Effector memory CD8-positive, alpha-beta T cell (primary cell): ENCODE measurements around the gene CPEB4.

Source experiments
- ATAC-seq: fragments of 150-1000 bp; cut with Tn5 transposase; replicated peaks from 2 replicates; pipeline ENCODE4 v1.10.0; 2021; ENCODE audit warnings: mild to moderate bottlenecking, moderate library complexity
- DNase-seq, 3 experiments: peaks; one replicate each; pipeline ENCODE4 v3.0.0; 2021
- H3K27ac Mint-ChIP-seq, 2 donors: one replicate each; pipeline ENCODE4 v1.8.0; 2022; ENCODE audit warnings: mild to moderate bottlenecking in 2 of 2, mixed read lengths in 2 of 2, moderate library complexity in 2 of 2
- H3K27me3 Mint-ChIP-seq, 2 donors: one replicate each; pipeline ENCODE4 v1.8.0; 2022; ENCODE audit warnings: mixed read lengths in 2 of 2
- H3K36me3 Mint-ChIP-seq: one replicate; pipeline ENCODE4 v1.8.0; 2022; ENCODE audit warnings: mild to moderate bottlenecking, moderate library complexity, mixed read lengths; ENCODE audit not compliant: insufficient read depth
- H3K4me1 Mint-ChIP-seq, 2 donors: one replicate each; pipeline ENCODE4 v1.8.0; 2022; ENCODE audit warnings: low read depth in 2 of 2, mixed read lengths in 2 of 2
- H3K4me3 Mint-ChIP-seq, 2 donors: one replicate each; pipeline ENCODE4 v1.8.0; 2022; ENCODE audit warnings: mild to moderate bottlenecking in 2 of 2, mixed read lengths in 2 of 2, moderate library complexity in 2 of 2
- H3K9me3 Mint-ChIP-seq, 2 donors: one replicate each; pipeline ENCODE4 v1.8.0; 2022; ENCODE audit warnings: mixed read lengths in 2 of 2

CPEB4 gene

DNA sequence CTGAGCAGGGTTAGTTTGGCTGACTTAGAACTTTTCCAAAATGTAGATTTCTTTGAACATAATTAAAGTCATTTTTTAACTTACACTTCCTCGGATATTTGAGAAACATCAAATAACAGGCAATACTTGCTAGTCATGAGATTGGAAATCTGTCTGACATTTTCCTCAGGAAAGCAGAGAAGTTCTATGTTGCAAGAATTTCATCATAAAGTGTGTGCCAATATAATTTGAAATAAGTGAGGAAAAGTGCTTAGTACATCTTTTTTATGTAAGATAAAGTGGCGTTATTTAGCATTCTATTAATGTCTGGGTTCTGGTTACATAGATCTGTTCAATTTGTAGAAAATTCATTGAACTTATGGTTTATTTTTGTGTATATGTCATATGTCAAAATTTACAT lies 52.1 kb downstream of the CPEB4 start:
- Mint-ChIP-seq H3K27me3 (no peaks in the 10 kb centered on the region), H3K36me3 (peaks cover 15% of the 10 kb centered on the region), H3K4me1 (peaks cover 2 to 12% of the 10 kb centered on the region in 2 donors), H3K4me3 (no peak overlapping the region), H3K27ac (no peak overlapping the region), H3K9me3 (no peaks in the 10 kb centered on the region)
- no peak for ATAC-seq
- DNase-seq = no peak

DNA sequence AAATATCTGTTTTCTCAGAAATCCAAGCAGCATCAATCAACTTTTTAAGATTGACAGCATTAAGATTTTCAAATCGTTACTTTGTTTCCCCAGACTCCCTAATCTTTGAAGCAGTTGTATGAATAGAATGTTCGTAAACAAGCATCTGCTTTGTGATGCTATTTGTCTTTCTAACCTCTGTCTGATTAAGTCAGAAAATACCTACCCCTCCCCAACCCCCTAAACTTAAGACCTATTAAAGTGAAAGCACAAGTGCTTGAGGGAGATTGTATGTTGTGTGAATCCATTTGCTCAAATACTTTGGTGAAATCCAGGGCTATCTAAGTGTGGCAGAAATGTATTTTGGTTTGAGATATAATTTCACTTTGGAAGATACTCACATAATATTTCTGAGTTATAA lies 53.0 kb downstream of the CPEB4 start:
- Mint-ChIP-seq H3K27ac (no peak overlapping the region), H3K4me1 (peaks cover 2 to 12% of the 10 kb centered on the region in 2 donors), H3K36me3 (peaks cover 20% of the 10 kb centered on the region), H3K9me3 (no peaks in the 10 kb centered on the region), H3K4me3 (no peak overlapping the region), H3K27me3 (no peaks in the 10 kb centered on the region)
- no peak for DNase-seq
- no peak for ATAC-seq

DNA sequence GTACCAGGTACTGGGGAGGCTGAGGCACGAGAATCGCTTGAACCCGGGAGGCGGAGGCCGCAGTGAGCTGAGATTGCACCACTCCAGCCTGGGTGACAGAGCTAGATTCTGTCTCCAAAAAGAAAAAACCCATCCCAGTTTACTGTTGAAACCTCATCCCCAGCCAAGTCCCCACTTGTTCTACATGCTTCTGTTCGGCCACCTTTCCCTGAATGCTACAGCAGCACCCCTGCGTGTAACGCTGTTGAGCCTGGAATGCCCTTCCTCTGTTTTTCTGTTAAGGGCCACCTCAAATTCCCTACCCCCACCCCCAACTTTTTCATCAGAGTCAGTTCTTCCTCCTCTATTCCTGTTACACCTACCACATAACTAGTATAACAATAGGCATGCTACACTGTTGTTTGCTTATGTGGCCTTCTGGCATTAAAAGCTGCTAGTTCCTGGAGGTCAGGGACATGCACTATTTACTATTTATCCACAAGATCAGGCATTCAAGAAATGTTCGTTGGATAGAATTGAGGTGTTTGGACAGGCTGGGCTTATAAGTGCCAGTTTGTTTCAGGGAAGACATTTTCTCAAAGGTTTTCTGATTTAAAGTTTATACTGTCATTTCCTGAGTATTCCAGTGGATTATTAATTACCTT lies 53.7 kb downstream of the CPEB4 start:
- no peak overlapping the region for H3K4me3 Mint-ChIP-seq
- DNase-seq (no peak), ATAC-seq (no peak)
- no peak overlapping the region for H3K27ac Mint-ChIP-seq
- H3K9me3 Mint-ChIP-seq = no peaks in the 10 kb centered on the region
- H3K27me3 Mint-ChIP-seq = no peaks in the 10 kb centered on the region
- peaks cover 2 to 12% of the 10 kb centered on the region in 2 donors for H3K4me1 Mint-ChIP-seq
- peaks cover 23% of the 10 kb centered on the region for H3K36me3 Mint-ChIP-seq

DNA sequence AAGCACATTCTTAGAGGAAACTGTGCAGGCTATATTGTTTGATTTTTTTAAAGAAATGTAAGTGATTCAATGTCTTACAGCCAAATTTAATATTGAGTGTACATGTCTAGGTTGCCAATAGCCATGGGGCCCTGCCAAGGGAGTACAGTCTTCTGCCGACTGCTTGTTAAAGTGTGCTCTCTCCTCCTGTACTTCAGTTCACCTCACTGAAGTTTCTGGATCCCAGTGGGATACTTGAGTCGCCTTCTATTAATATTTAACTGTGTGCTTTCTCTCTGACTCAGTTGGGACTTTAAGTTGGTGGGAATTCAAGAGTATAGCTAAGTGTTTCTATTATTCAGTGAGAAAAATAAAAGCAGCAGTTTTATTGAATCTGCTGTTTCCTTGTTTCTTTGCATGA lies 56.4 kb downstream of the CPEB4 start:
- Mint-ChIP-seq H3K9me3 (no peaks in the 10 kb centered on the region), H3K4me1 (peaks cover 0 to 4% of the 10 kb centered on the region in 2 donors), H3K27ac (peak overlapping the region in 1 of 2 donors; percentile 4), H3K36me3 (peaks cover 27% of the 10 kb centered on the region), H3K27me3 (no peaks in the 10 kb centered on the region), H3K4me3 (no peak overlapping the region)
- DNase-seq (no peak), ATAC-seq (no peak)

DNA sequence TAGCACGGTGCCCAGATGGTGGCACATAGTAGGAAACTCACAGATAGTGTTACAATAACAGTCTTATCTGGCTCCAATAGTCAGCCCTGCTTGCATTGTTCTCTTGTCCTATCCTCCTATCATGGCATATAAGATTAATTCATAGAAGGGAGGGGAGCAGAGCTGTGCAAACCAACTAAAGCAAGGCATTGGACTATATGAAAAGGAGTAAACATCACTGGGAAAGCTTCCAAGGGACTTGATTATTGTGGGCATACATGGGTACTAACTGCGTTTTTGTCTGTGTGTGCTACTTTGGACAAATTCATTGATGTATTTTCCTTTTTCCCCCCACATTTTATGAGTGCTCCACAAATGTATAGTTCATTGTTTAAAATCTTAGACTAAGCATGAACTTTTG lies 57.0 kb downstream of the CPEB4 start:
- H3K9me3 Mint-ChIP-seq = no peaks in the 10 kb centered on the region
- DNase-seq (no peak), ATAC-seq (no peak)
- H3K4me1 Mint-ChIP-seq = peaks cover 0 to 4% of the 10 kb centered on the region in 2 donors
- peaks cover 32% of the 10 kb centered on the region for H3K36me3 Mint-ChIP-seq
- no peak overlapping the region for H3K27ac Mint-ChIP-seq
- H3K4me3 Mint-ChIP-seq = no peak overlapping the region
- H3K27me3 Mint-ChIP-seq = no peaks in the 10 kb centered on the region

DNA sequence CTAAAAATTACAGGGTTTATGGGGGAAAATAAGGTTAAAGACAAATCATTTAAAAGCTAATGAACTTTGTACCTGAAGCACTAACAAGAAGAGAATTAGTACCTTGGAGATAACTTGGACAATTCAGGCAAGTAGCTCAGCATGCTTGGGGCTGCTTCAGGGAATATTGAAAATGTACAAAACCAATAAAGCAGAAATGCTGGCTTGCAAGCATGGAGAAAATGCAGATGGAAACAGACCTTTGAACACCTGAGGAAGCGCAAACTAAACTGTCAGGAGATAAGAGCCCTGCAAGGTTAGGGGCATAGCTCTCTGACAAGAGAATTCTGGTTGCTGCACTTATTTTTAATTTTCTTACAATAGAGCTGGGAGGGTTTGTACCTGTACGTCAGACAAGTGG lies 58.2 kb downstream of the CPEB4 start:
- no peak overlapping the region for H3K4me3 Mint-ChIP-seq
- H3K27ac Mint-ChIP-seq = no peak overlapping the region
- no peaks in the 10 kb centered on the region for H3K9me3 Mint-ChIP-seq
- H3K36me3 Mint-ChIP-seq = peaks cover 38% of the 10 kb centered on the region
- H3K27me3 Mint-ChIP-seq = no peaks in the 10 kb centered on the region
- no peak for DNase-seq
- peaks cover 0 to 4% of the 10 kb centered on the region in 2 donors for H3K4me1 Mint-ChIP-seq
- ATAC-seq = no peak

DNA sequence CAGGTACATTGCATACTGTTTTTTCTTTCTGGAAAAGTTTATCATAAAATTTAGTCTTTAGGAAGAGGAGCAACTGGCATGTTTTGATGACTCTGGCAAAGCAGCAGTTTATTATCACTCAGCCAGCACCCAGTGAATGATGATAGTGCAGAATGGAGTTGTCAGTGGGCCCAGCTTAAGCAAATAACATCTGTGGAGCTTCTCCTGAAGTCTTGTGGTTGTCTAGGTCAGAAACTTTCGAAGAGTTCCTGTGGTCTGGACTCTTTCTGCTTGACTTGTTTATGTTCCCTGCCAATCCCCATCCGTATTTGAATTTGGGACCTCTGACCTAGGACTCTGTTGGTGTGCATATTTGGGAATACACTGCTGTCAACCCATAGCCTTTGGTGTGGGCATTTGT lies 62.7 kb downstream of the CPEB4 start:
- peaks cover 60% of the 10 kb centered on the region for H3K36me3 Mint-ChIP-seq
- ATAC-seq (no peak), DNase-seq (no peak)
- no peaks in the 10 kb centered on the region for H3K9me3 Mint-ChIP-seq
- no peaks in the 10 kb centered on the region for H3K4me1 Mint-ChIP-seq
- no peak overlapping the region for H3K27ac Mint-ChIP-seq
- H3K4me3 Mint-ChIP-seq = no peak overlapping the region
- no peaks in the 10 kb centered on the region for H3K27me3 Mint-ChIP-seq

DNA sequence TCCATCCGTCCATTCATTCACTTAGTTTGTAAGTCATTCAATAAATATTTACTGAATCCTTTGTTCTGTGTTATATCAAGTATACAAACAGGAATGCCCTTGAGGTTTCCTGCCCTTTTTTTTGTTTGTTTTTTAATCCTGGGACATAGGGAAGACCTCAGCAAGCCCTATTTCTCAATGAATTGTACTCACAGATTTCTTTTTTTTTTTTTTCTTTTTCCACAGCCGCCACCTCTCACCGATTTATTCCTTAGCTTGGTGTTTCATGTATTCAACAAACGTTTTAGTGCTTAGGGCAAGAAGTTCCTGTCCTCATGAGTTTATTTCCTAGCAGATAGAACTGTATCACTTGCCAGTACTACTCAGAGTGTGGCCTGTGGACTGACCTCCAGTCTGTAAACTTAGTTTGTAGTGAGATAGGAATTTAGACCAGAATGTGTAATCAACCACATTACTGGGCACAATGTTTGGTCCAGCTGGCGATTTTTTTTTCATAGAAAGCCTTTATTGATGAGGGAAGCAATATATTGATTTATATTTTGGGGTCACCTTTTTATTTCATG lies 65.5 kb downstream of the CPEB4 start:
- Mint-ChIP-seq H3K9me3 (no peaks in the 10 kb centered on the region), H3K4me3 (no peak overlapping the region), H3K4me1 (no peaks in the 10 kb centered on the region), H3K36me3 (peaks cover 57% of the 10 kb centered on the region), H3K27me3 (no peaks in the 10 kb centered on the region), H3K27ac (no peak overlapping the region)
- no peak for DNase-seq
- no peak for ATAC-seq

DNA sequence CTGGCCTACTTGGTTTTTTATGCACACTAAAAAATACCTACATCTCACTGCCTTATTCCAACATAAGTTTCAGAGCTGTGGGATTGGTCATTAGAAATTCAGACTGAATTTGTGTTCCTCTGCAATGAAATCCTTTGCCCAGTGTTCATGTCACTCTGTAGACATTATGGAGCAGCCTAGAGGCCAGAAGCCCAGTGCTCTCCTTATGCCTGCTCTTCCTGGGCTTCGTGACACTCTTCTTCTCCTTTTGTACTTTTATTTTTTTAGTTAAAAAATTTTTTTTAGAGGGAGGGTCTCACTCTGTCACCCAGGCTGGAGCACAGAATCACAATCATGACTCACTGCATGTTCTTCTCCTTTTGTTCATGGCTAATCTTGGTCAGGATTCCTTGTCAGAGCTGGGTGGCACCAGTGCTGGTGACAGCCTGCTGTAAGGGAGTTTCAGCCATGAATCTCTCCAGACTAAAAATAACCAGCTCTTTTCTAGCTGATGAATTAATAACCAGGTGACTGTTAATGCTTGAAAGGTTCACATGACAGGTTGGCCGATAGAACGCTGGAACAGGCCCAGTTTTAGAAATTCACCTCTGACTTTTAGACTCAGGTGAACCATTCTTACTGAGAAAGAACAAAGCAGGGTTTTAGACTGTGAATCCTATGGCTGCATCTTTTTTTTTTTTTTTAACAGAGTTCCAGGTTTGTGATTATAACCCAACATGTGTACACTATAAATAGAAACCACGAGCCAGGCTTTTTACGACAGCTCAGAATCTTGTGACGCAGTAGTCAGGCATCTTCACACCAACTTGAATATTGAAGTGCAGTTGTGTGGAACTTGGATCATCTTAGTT lies 66.7 kb downstream of the CPEB4 start:
- Mint-ChIP-seq H3K36me3 (peaks cover 55% of the 10 kb centered on the region), H3K27me3 (no peaks in the 10 kb centered on the region), H3K4me3 (no peak overlapping the region), H3K9me3 (no peaks in the 10 kb centered on the region), H3K27ac (no peak overlapping the region), H3K4me1 (no peaks in the 10 kb centered on the region)
- ATAC-seq (no peak), DNase-seq (no peak)

DNA sequence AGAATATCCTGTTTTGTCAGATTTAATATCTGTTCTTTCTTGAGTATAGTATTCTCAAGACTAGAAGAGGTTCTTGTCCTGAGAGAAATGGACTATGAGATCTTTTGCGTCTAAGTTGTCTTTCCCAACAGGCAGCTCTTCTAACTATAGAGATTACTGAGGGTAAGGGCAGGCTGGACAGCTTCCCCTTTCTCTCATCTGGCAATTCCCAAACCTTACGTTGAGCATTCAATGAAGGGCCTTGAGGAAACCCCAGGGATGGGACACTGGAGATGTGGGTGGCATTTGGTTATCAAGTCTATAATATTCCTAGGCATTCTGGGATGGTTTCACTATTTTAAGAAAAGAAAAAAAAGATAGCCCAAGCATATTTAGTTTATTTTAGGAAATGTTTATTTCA lies 72.8 kb downstream of the CPEB4 start:
- Mint-ChIP-seq H3K4me1 (peaks cover 0 to 5% of the 10 kb centered on the region in 2 donors), H3K36me3 (peaks cover 10% of the 10 kb centered on the region), H3K9me3 (no peaks in the 10 kb centered on the region), H3K27ac (peak overlapping the region in 1 of 2 donors; percentile 10), H3K4me3 (no peak overlapping the region), H3K27me3 (no peaks in the 10 kb centered on the region)
- no peak for ATAC-seq
- no peak for DNase-seq

DNA sequence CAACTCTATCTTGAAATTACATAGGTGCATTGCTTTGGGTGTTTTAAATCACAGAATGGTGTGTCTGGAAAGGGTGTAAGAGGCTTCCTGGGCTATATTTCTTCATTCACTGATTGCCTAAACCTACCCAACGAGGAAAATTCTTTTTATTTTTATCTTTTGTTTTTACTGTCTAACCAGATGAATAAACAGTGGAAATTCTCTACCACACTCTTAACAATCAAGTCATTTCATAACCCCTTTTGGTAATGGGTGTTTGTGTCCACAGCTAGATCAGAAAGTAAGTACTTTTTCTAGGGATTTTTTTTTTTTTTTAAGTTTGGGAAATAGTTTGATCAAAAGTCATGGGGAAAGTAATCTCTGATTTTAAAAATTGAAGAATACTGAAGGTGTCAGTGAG lies 73.3 kb downstream of the CPEB4 start:
- Mint-ChIP-seq H3K36me3 (peaks cover 6% of the 10 kb centered on the region), H3K4me1 (peaks cover 0 to 5% of the 10 kb centered on the region in 2 donors), H3K27ac (peak overlapping the region in 1 of 2 donors; percentile 10), H3K4me3 (no peak overlapping the region), H3K9me3 (no peaks in the 10 kb centered on the region), H3K27me3 (no peaks in the 10 kb centered on the region)
- no peak for ATAC-seq
- DNase-seq = no peak

DNA sequence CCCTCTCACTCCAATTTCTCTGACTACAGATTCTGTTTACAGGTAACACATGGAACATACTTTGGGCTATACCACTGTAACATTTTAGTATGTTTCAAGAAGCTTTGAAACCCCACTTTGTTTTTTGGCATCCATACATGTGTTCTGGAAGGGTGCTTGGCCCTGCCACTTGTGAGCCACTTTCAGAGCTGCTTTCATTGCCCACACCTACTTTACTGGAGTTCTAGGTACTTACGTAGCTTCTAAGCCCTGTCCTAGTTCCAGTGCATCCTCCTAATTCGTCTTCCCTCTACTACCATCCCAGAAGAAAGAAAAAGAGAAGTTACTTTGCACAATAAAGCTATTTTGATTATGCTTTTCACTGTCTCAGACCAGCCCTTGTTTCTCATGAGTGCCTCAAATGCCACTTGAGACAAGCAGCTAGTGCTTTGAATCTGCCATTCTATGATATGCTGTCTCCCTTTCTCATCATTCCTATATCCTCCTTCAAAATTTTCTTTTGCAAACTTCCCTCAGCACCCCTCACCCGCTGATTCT lies 74.4 kb downstream of the CPEB4 start:
- Mint-ChIP-seq H3K27ac (no peak overlapping the region), H3K4me1 (peaks cover 0 to 5% of the 10 kb centered on the region in 2 donors), H3K27me3 (no peaks in the 10 kb centered on the region), H3K9me3 (no peaks in the 10 kb centered on the region), H3K36me3 (peaks cover 4% of the 10 kb centered on the region), H3K4me3 (no peak overlapping the region)
- DNase-seq = no peak
- ATAC-seq = no peak

DNA sequence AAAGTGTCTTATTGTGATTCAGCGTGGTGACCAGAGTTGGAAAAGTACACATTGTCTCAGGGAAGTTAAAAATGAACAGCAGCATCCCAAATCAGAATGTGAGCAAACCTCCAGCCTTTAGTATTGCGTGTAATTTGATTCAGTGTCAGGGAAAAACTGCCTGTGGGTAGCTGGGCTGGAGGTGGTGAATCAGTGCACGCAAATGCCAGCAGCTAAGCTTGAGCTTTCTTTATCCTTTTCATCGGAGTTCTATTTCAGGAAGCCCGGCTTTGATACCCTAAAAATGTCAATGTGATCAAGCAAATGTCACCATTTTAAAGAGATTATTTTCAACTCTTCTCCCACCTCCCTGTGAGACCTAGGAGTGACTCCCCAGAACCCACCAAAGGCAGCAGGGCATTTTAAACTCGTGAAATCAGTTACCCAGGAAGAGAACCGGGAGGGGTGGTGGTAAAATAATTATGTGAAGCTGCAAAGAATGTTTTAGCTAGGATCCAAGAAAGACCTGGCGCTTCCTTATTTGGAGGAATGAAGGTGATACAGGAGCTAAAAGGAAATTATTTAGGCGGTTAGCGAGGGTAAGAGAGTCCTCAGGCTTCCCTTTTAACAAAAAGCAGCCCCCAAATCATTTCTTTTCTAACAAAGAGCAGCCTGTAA lies 75.2 kb downstream of the CPEB4 start:
- Mint-ChIP-seq H3K27ac (no peak overlapping the region), H3K27me3 (no peaks in the 10 kb centered on the region), H3K9me3 (no peaks in the 10 kb centered on the region), H3K4me3 (no peak overlapping the region), H3K36me3 (peaks cover 4% of the 10 kb centered on the region), H3K4me1 (peaks cover 0 to 5% of the 10 kb centered on the region in 2 donors)
- no peak for ATAC-seq
- no peak for DNase-seq
